Testis (tissue), 2 donors: ENCODE measurements around the gene TRIL.

ENCODE experiments used
- POLR2A ChIP-seq: fragments of 450-650 bp; IDR thresholded peaks from one replicate; pipeline ENCODE4 v1.6.1; 2017; ENCODE audit warnings: antibody characterized with exemption, mild to moderate bottlenecking, moderate library complexity
- TF ChIP-seq, protein P1 (sequence below), 3 experiments: fragments of 450-650 bp in 2 of 3; fragments of 200-600 bp in 1 of 3; sonication (generic) in 1 of 3; IDR thresholded peaks; one replicate each; pipeline ENCODE4 v1.5.1; 2016 to 2019; ENCODE audit warnings: antibody characterized with exemption in 3 of 3, mild to moderate bottlenecking in 2 of 3, moderate library complexity in 1 of 3

DNA sequence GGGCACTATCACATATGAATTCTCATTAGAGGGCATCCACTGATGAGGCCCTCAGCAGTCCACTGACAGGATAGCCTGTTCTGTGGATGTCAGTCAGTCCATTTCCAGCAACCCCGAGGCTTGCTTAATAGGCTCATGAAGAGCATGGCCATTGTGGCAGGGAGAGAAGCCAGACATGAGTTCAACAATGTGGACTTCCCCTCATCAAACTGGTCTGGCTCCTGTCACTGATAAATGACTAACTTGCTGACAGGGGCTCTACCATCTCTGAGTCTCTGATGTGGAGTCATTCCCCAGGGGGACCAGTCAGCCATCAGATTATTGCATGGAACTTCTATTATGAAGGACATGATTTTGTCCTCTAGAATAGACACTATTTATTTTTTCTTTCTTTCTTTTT, 19.8 kb upstream of the TRIL start:
- no peak for TF ChIP-seq POLR2A
- TF ChIP-seq, protein P1, sequence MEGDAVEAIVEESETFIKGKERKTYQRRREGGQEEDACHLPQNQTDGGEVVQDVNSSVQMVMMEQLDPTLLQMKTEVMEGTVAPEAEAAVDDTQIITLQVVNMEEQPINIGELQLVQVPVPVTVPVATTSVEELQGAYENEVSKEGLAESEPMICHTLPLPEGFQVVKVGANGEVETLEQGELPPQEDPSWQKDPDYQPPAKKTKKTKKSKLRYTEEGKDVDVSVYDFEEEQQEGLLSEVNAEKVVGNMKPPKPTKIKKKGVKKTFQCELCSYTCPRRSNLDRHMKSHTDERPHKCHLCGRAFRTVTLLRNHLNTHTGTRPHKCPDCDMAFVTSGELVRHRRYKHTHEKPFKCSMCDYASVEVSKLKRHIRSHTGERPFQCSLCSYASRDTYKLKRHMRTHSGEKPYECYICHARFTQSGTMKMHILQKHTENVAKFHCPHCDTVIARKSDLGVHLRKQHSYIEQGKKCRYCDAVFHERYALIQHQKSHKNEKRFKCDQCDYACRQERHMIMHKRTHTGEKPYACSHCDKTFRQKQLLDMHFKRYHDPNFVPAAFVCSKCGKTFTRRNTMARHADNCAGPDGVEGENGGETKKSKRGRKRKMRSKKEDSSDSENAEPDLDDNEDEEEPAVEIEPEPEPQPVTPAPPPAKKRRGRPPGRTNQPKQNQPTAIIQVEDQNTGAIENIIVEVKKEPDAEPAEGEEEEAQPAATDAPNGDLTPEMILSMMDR (IDR thresholded peaks at IDR 0.05), result no peak
